Esophagus muscularis mucosa (tissue), 4 donors: ENCODE results near the gene ZNF446. TPM values are rescaled to one million over a fixed set of nuclear protein-coding genes. Genes with fewer than 3 reads are reported as not detected.

ENCODE experiments used
- DNase-seq: peaks from one replicate; pipeline ENCODE4 v3.0.0-alpha.2; 2017; ENCODE audit errors: extremely low spot score
- H3K27ac ChIP-seq, 4 donors: fragments of 200-600 bp; sonication (generic); replicated peaks in 1 of 4; 1 replicate in 3 of 4; 2 replicates in 1 of 4; pipeline ENCODE4 v1.5.1; 2016 to 2019; ENCODE audit warnings: mild to moderate bottlenecking in 1 of 4
- H3K27me3 ChIP-seq, 4 donors: fragments of 200-600 bp; sonication (generic); one replicate each; pipeline versions ENCODE4 v1.5.1 to v1.6.0; 2016 to 2019
- H3K36me3 ChIP-seq, 4 donors: fragments of 200-600 bp; sonication (generic); one replicate each; pipeline ENCODE4 v1.5.1; 2016 to 2019
- H3K4me1 ChIP-seq, 4 donors: fragments of 200-600 bp; sonication (generic); one replicate each; pipeline ENCODE4 v1.5.1; 2016 to 2019
- H3K4me3 ChIP-seq, 4 donors: fragments of 200-600 bp; sonication (generic); 1 replicate in 2 of 4; 2 replicates in 2 of 4; pipeline ENCODE4 v1.5.1; 2016 to 2019; ENCODE audit warnings: mild to moderate bottlenecking in 4 of 4, moderate library complexity in 1 of 4
- H3K9me3 ChIP-seq, 4 donors: fragments of 200-600 bp; sonication (generic); 1 replicate in 3 of 4; 2 replicates in 1 of 4; pipeline ENCODE4 v1.5.1; 2016 to 2019
- EP300 ChIP-seq: sonication (generic); formaldehyde crosslinking; IDR thresholded peaks from one replicate; pipeline ENCODE4 v1.6.1; 2017; ENCODE audit warnings: antibody characterized with exemption
- POLR2A ChIP-seq: fragments of 450-650 bp; IDR thresholded peaks from one replicate; pipeline ENCODE4 v1.6.1; 2017; ENCODE audit warnings: antibody characterized with exemption, moderate library complexity, mild to moderate bottlenecking, low read depth
- POLR2AphosphoS5 ChIP-seq, 2 donors: sonication (generic); formaldehyde crosslinking; IDR thresholded peaks; one replicate each; pipeline ENCODE4 v1.6.1; 2017; ENCODE audit warnings: antibody characterized with exemption in 2 of 2
- WGBS: methylation state at CpG from one replicate; pipeline ENCODE4 v1.1.5; 2018; 5-methylcytosine and 5-hydroxymethylcytosine counted together
- intact Hi-C: fragments of 100-400 bp; cut with DNase I; formaldehyde crosslinking; loops from one replicate; pipeline ENCODE4 v1.15.1; 2023
- total RNA-seq, 4 donors: library from RNA; depleted of rRNA; stranded (reverse); fragments of >200 nt; gene quantifications; one replicate each; pipeline versions ENCODE4 v1.1.0 to v1.2.1, GENCODE V29; 2016
- TF ChIP-seq, protein P1 (sequence below), 3 experiments: fragments of 200-600 bp in 2 of 3; fragments of 450-650 bp in 1 of 3; sonication (generic) in 2 of 3; IDR thresholded peaks; one replicate each; pipeline ENCODE4 v1.5.1; 2017 to 2019; ENCODE audit warnings: antibody characterized with exemption in 3 of 3, mild to moderate bottlenecking in 2 of 3, moderate library complexity in 1 of 3

Gene ZNF446
- total RNA-seq, 4 donors from 2014 or later: 13.7 to 20.4 (median 17.0) TPM

GRCh38 chr19:58511353-58512208 lies 35.4 kb downstream of the ZNF446 start, which contains the start of gene SLC27A5:
TSS of gene SLC27A5 (minus strand) at chr19:58511992. CDS start at chr19:58511955, 37 bp downstream.
- no peaks in the 10 kb centered on the region for H3K9me3 ChIP-seq
- intact Hi-C loops: no loop called here
- peaks cover 6 to 28% (median 18%) of the 10 kb centered on the region in 4 donors for H3K36me3 ChIP-seq
- no peak for DNase-seq
- 90% methylated on average over 9 of the region's 25 CpGs for WGBS
- H3K27me3 ChIP-seq: no peaks in the 10 kb centered on the region
- peaks cover 26 to 35% (median 34%) of the 10 kb centered on the region in 4 donors for H3K4me1 ChIP-seq
- no peak within 1 kb of the TSS for H3K27ac ChIP-seq
- TF ChIP-seq POLR2AphosphoS5 (IDR thresholded peaks at IDR 0.05): no peak
- no peak for TF ChIP-seq POLR2A
- no peak for TF ChIP-seq EP300
- TF ChIP-seq, protein P1, sequence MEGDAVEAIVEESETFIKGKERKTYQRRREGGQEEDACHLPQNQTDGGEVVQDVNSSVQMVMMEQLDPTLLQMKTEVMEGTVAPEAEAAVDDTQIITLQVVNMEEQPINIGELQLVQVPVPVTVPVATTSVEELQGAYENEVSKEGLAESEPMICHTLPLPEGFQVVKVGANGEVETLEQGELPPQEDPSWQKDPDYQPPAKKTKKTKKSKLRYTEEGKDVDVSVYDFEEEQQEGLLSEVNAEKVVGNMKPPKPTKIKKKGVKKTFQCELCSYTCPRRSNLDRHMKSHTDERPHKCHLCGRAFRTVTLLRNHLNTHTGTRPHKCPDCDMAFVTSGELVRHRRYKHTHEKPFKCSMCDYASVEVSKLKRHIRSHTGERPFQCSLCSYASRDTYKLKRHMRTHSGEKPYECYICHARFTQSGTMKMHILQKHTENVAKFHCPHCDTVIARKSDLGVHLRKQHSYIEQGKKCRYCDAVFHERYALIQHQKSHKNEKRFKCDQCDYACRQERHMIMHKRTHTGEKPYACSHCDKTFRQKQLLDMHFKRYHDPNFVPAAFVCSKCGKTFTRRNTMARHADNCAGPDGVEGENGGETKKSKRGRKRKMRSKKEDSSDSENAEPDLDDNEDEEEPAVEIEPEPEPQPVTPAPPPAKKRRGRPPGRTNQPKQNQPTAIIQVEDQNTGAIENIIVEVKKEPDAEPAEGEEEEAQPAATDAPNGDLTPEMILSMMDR (IDR thresholded peaks at IDR 0.05): no peak
- H3K4me3 ChIP-seq: no peak within 1 kb of the TSS

DNA sequence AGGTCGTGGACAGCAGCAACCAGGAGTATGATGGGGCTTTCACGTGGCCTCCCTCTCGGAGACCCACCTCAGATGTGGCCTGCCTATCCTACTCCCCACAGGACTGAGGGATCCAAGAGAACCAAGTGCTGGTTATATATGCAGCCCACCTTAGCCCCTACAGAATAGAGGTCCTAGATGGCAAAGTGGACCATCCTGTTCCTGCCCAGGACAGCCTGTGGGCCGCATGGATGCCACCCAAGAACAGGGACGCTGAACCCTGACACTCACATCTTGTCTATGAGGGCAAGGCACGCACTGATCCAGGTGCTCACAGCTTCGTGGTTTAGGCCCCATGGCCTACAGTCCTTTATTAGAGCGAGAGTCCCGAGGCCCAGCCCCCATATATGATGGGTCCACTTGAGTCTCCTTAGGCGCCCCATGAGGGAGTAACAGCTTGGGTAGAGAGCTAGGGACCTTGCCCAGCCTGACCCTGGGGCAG lies 37.1 kb downstream of the ZNF446 start:
- intact Hi-C loops: no loop called here
- H3K27me3 ChIP-seq: no peaks in the 10 kb centered on the region
- peaks cover 15 to 36% (median 29%) of the 10 kb centered on the region in 4 donors for H3K36me3 ChIP-seq
- H3K4me1 ChIP-seq: peaks cover 38 to 52% (median 50%) of the 10 kb centered on the region in 4 donors
- H3K9me3 ChIP-seq: no peaks in the 10 kb centered on the region
- TF ChIP-seq POLR2A: no peak
- TF ChIP-seq EP300: no peak
- TF ChIP-seq, protein P1 (IDR thresholded peaks at IDR 0.05): no peak
- no peak for TF ChIP-seq POLR2AphosphoS5 (IDR thresholded peaks at IDR 0.05)
- peak overlapping the region in 1 of 4 donors; percentile 45 for H3K4me3 ChIP-seq
- 83% methylated on average over 9 of the region's 10 CpGs for WGBS
- H3K27ac ChIP-seq: peak overlapping the region; percentile 69 to 79 (median 75)
- DNase-seq: no peak

GRCh38 chr19:58513694-58514563 lies 37.8 kb downstream of the ZNF446 start:
- Histone ChIP-seq H3K9me3 (no peaks in the 10 kb centered on the region), H3K36me3 (peaks cover 15 to 36% (median 29%) of the 10 kb centered on the region in 4 donors), H3K27me3 (no peaks in the 10 kb centered on the region), H3K27ac (peak overlapping the region; percentile 69 to 79 (median 75)), H3K4me1 (peaks cover 44 to 59% (median 57%) of the 10 kb centered on the region in 4 donors), H3K4me3 (peak overlapping the region; percentile 45 to 63 (median 50))
- DNase-seq: no peak
- intact Hi-C loops: no loop called here
- TF ChIP-seq POLR2AphosphoS5 (IDR thresholded peaks at IDR 0.05) (peak; percentile 69 to 90), EP300 (no peak), POLR2A (no peak)
- TF ChIP-seq, protein P1 (IDR thresholded peaks at IDR 0.05): peak in 2 of 3 experiments; percentile 95 to 96
- WGBS: 27% methylated on average over 31 of the region's 66 CpGs

DNA sequence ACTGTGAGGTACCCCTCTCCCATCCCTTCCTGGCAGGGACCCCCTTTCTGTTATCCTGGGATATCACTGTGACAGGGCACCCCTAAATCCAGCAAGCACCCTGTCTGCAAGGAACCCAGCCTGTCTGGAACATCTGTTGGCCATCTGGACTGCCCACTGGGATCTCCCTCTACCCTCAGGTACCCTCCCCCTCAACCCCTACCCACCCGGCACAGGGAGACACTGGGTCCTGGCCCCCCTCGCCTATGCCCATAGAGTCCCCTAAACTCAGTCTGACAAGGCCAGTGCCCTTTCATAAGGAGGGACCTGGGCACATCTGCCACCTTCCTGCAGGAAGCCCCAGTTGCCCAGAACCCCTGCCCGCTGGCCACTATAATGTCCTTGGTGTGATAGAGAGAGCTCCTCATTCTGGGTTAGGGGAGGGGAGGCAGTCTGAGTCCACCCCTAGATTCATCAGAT lies 38.4 kb downstream of the ZNF446 start:
- H3K9me3 ChIP-seq: no peaks in the 10 kb centered on the region
- TF ChIP-seq, protein P1 (IDR thresholded peaks at IDR 0.05): no peak
- TF ChIP-seq EP300 (no peak), POLR2AphosphoS5 (IDR thresholded peaks at IDR 0.05) (no peak), POLR2A (no peak)
- H3K36me3 ChIP-seq: peaks cover 15 to 36% (median 29%) of the 10 kb centered on the region in 4 donors
- peaks cover 44 to 61% (median 59%) of the 10 kb centered on the region in 4 donors for H3K4me1 ChIP-seq
- peak overlapping the region; percentile 45 to 63 (median 50) for H3K4me3 ChIP-seq
- WGBS: 50% methylated on average over 2 of the region's 3 CpGs
- H3K27me3 ChIP-seq: no peaks in the 10 kb centered on the region
- no peak for DNase-seq
- intact Hi-C loops: no loop called here
- peak overlapping the region; percentile 69 to 79 (median 75) for H3K27ac ChIP-seq
